ENCODE data around the gene DCN.

The DCN gene

GRCh38 chr12:91129662-91130362 lies 52.8 kb downstream of the DCN start:
- DNase-seq, result no peak

GRCh38 chr12:91127751-91128150 lies 54.9 kb downstream of the DCN start:
- no peak for DNase-seq

GRCh38 chr12:91127306-91127705 lies 55.3 kb downstream of the DCN start:
- DNase-seq, result no peak

- DNase-seq, result no peak
Observed at GRCh38 chr12:91126516-91126915, 56.1 kb downstream of the DCN start.

- DNase-seq, result no peak
Observed at GRCh38 chr12:91123236-91123916, 59.2 kb downstream of the DCN start.

- DNase-seq, result no peak
Observed at GRCh38 chr12:91120781-91121180, 61.8 kb downstream of the DCN start.

- DNase-seq, result no peak
Observed at GRCh38 chr12:91119089-91119488, 63.5 kb downstream of the DCN start.

GRCh38 chr12:91113621-91114020 lies 69.0 kb downstream of the DCN start:
- no peak for DNase-seq

- DNase-seq, result no peak
Observed at GRCh38 chr12:91111366-91112325, 71.0 kb downstream of the DCN start, which contains the start of gene LUM. TSS of gene LUM (minus strand) at chr12:91111494. CDS start at chr12:91108979, 2,515 bp downstream.

GRCh38 chr12:91110311-91110924 lies 72.2 kb downstream of the DCN start:
- DNase-seq, result no peak

- no peak for DNase-seq
Observed at GRCh38 chr12:91109581-91110310, 72.9 kb downstream of the DCN start.

- DNase-seq, result no peak
Observed at GRCh38 chr12:91109148-91109564, 73.5 kb downstream of the DCN start.

GRCh38 chr12:91108196-91108755 lies 74.3 kb downstream of the DCN start:
- no peak for DNase-seq

GRCh38 chr12:91106283-91106682 lies 76.3 kb downstream of the DCN start:
- DNase-seq, result no peak

GRCh38 chr12:91105807-91106206 lies 76.8 kb downstream of the DCN start:
- no peak for DNase-seq

GRCh38 chr12:91104812-91105466 lies 77.7 kb downstream of the DCN start:
- DNase-seq, result no peak

- DNase-seq, result no peak
Observed at GRCh38 chr12:91103624-91104023, 79.0 kb downstream of the DCN start.

GRCh38 chr12:91103101-91103500 lies 79.5 kb downstream of the DCN start:
- DNase-seq, result no peak

GRCh38 chr12:91100906-91101305 lies 81.7 kb downstream of the DCN start:
- no peak for DNase-seq

GRCh38 chr12:91099836-91100235 lies 82.8 kb downstream of the DCN start:
- DNase-seq, result no peak

GRCh38 chr12:91099341-91099740 lies 83.3 kb downstream of the DCN start:
- DNase-seq, result no peak
